H4 (cell line): ENCODE measurements around the gene FOXD4L6. TPM values are rescaled to one million over a fixed set of nuclear protein-coding genes. Genes with fewer than 3 reads are reported as not detected.
"Not testable (repeated sequence)": the region's sequence is repeated elsewhere in the genome, so short reads cannot be mapped to it uniquely, and the experiment has no call there.

ENCODE experiments used
- DNase-seq: peaks from one replicate; pipeline ENCODE4 v3.0.0-alpha.2; 2015; ENCODE audit warnings: low spot score
- total RNA-seq: library from RNA; depleted of rRNA; stranded (reverse); fragments of >200 nt; shearing (Covaris generic); gene quantifications from 2 replicates; pipeline ENCODE4 v1.2.3, GENCODE V29; 2014; rRNA removed

FOXD4L6 gene
- total RNA-seq, result 0.14 TPM in 1 of 2 replicates, not detected in the other

DNA sequence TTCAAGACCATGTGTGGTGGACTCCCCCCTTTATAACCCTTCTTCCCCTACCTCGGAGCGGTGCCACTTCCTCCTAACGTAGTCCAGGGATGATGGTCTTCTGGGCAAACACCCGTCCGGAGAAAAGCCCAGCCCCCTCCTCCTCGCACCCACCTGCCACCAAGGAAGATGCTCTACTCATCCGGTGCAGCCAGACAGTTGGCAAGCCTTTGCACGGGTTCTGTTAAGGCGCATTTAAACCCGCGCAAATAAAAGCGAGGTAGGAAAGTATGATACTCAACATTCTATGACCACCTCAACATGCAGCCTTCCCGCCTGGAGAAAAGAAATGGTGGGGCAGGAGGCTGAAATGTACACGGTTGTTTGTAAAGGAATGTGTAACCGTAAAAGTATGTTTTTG, at the start of gene FOXD4L6:
TSS of gene FOXD4L6 (minus strand) at position 101 of the 400 bp plus-strand sequence. CDS start 298 bp downstream, outside the sequence.
- DNase-seq, result not testable (repeated sequence)

DNA sequence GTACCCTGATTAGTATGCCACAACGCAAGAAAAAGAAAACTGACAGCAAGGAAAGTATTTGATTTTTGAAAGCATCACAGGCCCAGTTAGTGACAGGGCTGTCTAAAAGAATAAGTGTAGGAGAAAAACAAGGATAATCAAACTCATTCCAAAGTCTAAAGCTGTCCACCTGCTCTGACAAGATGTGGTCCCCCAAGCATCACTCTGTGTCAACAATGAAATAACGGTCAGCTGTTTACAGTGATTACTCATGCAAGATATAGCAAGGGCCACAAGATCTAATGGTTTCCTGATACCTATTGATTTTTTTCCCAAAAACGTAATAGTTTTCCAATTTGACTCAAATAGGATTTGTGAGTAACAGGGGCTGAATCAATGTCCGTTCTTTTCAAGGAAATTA, 46.5 kb upstream of the FOXD4L6 start:
- not testable (repeated sequence) for DNase-seq

DNA sequence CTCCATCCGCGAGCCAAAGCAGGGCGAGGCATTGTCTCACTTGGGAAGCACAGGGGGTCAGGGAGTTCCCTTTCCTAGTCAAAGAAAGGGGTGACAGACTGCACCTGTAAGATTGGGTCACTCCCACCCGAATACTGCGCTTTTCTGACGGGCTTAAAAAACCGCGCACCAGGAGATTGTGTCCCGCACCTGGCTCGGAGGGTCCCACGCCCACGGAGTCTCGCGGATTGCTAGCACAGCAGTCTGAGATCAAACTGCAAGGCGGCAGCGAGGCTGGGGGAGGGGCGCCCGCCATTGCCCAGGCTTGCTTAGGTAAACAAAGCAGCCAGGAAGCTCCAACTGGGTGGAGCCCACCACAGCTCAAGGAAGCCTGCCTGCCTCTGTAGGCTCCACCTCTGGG, 21.6 kb upstream of the FOXD4L6 start:
- not testable (repeated sequence) for DNase-seq

DNA sequence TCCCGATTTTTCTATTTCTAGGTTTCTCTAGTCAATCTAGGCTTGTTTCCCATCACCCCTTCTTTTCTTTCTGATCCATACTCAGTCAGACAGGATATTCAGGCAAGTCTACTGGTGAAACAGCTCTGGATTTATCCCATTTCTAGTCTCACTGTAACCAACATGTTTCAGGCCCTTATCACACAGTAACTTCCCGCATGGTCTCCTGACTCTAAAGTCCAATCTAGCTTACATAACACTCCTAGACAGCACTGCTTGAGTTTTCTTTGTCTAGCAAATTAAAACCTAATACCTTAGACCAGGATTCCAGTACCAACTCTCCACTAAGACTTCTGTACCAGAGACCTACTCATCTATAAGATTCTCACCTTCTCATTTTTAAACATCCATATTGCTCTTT, 13.4 kb upstream of the FOXD4L6 start:
- DNase-seq, result not testable (repeated sequence)

DNA sequence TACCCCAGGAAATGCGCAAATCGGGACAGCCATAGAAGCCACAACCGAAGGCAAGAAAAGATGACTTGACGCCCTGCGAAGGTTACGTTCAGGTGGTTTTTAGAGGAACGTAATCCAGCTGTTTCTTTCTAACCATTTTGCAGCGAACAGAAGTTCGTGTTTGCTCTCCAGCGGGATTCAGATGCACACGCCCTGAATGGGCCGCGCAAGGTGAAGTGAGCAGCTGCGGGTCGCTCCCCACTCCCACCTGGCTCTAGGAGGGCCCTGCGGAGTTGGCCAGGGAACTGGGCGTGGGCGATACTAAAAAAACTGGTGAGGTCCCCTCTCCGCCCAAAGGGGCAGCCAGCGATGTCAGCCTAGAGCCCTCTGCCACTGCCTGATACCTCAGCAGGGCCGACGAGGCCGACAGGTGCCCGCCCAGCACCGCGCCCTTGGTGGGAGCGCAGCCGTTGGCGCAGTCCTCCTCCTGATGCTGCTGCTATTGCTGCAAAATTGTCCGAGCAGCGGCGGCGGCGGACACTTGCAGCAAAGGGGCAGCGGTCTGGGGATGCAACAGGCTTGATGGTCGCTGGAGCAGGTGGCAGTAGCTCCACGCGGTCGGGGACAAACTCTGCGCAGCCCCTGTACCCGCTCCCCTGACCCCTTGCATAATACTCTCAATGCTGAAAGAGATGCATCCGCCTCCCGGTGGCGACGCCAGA, 1.6 kb downstream of the FOXD4L6 start:
- not testable (repeated sequence) for DNase-seq

DNA sequence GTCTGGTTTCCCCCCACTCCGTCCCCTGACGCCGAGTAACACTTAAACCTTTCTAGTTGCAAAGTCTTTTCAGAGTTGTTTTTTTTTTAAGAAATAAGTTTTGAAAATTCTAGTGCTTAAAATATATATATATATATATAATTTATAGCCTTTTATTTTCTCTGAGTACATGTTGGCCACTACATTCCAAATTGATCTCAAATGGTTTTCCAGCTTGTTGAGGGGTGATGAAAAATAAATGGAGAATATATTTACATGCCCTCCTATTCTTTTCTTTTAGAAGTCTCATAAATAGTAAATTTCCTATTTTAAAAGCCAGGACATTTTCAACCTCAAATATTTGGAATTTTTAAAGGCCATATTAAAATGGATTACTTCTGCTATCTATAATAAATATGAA, 2.5 kb downstream of the FOXD4L6 start:
- not testable (repeated sequence) for DNase-seq

DNA sequence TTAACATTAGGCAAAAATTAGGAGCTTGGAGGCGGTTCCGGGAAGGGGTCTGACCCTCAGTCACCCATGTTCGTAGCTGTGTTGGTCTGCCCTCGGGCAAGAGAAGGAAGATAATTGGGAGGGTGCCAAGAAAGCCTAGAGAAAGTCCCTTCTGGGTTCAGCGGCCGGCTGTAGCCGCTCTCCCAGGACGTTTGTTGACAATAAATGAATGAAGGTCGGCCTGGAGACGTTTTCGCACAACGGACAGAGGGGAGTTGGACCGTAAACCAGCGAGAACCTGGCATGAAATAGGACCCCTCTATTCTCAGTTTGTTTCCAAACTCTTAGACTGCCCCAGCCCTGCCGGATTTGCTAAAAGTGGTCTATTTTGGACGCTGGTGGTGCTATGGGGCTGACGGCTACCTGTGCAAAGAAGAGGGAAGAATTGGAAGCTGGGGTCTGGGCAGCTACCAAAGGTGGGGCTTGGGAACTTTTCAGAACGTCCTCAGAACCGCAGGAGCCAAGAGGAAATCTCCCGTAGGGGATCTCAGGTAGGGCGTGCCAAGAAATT, 3.3 kb downstream of the FOXD4L6 start:
- DNase-seq, result not testable (repeated sequence)

DNA sequence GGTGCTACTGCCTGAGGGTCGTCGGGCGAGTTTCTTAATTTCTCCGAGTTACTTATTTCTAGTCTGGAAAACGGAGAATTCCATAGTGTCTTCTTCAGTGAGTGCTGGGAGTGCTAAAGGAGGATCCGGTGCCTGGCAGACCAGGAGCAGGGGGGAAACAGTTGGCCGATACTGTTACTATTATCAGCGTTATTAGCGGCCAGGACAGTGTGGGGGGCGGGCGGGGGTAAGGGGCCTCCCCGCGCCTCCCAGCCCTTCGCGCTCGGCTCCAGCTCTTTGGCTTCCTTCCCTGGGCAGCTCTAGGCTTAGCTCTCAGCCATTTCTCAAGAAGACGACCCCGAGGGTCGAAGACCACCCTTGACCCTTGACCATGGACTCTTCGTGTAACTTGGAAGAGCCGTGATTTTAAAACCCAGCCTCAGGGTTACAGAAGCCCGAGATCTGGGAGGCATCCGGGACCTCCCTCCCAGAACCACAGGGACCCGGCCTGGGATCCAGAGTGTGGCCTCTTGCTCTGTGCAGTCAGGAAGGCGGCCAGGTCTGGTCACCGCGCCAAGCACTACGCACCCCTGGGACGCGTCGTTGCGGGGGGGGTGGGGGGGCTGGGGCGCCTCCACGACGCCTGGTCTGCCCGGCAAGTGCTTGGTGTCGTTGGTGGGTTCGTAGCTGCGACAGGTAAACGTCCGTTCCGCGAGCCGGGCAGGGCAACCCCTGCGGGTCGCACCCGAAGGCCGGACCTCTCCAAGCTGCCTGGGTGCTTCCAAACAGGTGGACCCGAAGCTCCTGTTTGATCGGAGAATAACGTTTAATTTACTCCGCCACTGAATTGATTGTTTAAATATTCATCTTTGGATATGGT, 4.0 kb downstream of the FOXD4L6 start:
- not testable (repeated sequence) for DNase-seq

DNA sequence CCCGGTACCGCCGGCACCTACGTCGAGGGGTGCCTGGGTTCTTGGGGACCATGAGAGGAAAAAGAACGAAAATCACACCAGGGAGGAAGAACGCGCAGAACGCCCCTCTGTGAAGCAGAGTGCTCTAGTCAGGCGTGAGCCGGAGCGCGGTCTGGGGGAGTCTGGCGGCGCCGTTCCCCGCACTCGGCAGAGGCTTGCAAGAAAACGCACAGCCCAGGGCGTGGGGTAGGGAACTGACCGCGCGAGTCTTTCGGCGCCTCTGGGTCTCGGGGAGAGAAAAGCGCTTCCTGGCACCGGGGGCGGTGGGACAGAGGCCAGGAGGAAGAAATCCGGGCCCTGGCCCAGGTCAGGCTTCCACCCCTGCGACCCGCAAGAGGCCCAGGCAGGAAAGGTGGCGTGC, 4.7 kb downstream of the FOXD4L6 start:
- not testable (repeated sequence) for DNase-seq

DNA sequence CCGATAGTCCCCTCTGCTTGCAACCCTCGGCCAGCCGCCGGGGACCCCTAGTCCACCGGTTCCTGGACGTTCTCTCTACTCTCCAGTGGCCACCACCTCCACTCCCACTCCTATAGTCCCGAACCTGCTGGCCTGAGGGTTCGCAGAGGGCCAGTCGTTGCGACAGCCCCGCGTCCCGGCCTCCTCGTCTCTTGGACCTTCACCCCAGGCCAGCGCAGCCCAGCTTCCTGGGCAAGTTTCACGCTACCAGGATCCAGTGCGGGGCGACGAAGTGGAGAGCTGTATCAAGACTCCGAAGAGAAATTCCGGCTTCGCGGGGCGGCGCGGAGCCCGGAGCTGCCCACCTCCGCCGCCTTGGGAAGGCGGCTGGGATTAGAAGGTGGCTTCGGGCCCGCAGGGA, 5.1 kb downstream of the FOXD4L6 start:
- not testable (repeated sequence) for DNase-seq

DNA sequence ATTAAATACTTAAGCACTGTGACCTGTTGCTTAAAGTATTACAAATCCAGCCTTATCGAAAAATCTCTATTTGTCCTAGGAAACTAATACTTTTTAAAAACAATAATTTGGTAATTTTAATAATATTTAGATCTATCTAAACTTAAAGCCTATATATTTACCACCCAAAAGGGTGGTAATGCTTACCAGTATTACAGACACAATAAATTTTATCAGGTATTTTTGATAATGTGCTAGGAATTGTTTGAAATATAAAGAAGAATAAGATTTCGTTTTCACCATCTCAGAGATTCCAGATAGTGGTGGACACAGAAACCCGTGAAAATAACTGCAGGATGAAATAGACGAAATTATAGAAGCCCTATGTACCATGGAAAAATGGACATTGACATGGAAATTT, 7.8 kb downstream of the FOXD4L6 start:
- DNase-seq, result not testable (repeated sequence)

DNA sequence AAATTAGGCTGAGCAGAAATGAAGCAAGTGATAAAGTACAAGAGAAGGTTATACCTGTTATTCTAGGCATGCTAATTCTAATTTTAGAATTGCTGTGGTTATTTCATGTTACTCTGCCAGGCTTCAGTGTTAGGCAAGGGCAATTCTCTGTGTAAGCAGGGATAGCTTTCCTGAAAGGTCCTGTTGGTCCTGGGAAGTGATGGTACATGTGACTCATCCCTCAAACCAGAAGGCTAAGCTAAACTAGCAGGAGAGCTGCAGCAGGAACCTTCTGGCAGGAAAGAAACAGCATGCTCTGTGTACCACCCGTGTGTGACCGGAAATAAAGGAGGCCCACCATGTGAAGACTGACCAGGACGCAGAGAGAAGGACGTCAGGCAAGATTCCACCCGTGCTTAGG, 8.8 kb downstream of the FOXD4L6 start:
- DNase-seq, result not testable (repeated sequence)

DNA sequence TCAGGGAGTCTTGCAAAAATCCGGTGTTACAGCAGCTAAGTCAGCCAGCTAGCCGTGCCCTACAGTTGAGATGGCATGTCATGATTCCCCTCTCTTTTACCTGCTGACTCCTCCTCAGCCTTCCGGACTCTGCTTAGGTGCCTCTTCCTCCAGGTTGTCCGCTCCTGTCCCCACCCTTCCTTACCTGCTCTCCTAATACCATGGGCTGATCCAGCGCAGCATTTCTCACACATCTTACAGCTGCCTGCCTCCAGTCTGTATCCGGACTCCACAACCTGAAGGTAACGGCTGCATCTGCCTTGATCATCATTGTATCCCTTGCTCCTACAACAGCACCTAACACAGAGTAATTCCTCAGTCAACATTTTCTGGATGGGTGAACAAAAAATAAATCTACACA, 9.2 kb downstream of the FOXD4L6 start:
- not testable (repeated sequence) for DNase-seq

DNA sequence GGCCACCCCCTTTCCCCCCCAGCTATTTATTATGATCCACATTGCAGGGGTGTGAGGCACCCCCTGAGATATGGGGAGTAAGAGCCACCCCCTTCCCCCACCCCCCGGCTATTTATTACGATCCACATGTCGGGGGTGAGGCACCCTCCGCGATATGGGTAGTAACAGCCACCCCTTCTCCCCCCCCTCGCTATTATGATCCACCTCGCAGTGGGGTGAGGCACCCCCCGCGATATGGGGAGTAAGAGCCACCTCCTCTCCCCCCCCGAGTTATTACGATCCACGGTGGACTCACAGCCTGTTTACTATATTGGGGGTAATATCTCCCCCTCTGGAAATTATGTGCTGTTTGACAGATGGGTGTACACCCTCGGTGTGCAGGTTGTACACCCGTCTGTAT, 15.1 kb downstream of the FOXD4L6 start:
- not testable (repeated sequence) for DNase-seq

DNA sequence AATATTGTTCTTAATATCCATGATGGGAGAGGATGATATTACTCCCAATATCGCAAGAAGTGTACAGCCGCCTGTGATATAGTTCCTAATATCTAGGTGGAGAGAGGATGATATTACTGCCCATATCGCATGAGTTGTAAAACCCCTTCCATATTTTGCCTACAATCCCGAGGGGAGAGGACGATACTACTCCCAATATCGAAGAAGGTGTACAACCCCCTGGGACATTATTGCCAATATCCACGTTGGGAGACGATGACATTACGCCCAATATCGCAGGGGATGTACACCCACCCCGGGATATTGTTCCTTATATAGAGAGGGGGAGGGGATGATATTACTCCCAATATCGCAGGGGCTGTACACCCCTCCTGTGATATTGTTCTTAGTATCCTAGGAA, 17.1 kb downstream of the FOXD4L6 start:
- not testable (repeated sequence) for DNase-seq

DNA sequence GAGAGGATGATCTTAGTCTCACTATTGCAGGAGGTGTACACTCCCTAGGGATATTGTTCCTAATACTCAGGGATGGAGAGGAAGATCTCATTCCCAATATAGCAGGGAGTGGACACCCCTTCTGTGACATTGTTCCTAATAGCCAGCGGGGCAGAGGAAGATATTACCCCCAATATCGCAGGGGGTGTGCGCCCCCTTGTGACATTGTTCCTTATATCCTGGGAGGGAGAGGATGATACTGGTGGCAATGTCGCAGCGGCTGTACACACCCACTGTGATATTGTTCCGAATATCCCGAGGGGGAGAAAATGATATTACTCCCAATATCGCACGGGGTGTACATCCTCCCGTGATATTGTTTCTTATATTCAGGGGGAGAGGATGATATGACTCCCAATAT, 17.6 kb downstream of the FOXD4L6 start:
- not testable (repeated sequence) for DNase-seq

DNA sequence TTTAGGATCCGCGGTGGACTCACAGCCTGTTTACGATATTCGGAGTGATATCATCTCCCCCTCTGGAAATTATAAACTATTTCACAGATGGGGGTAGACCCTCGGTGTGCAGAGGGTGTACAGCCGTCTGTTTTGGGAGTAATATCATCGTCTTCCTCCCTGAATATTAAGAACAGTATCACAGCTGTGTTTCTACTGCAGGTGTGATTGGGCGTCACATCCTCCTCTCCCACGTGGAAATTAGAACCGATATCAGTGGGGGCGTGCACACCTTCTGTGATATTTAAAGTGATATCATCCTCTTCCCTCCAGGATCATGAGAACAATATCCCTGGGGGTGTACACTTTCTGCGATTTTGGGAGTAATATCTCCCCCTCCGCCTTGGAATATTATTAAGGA, 19.2 kb downstream of the FOXD4L6 start:
- not testable (repeated sequence) for DNase-seq

DNA sequence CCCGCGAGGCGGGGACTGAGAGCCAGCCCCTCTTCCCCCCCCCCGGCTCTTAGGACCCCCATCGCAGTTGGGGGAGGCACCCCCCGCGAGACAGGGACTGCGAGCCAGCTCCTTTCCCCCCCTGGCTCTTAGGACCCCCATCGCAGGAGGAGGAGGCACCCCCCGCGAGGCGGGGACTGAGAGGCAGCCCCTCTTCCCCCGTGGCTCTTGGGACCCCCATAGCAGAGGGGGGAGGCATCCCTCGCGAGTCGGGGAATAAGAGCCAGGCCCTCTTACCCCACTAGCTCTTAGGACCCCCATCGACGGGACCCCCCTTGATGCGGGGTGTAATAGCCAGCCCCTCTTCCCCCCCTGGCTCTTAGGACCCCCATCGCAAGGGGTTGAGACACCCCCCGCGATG, 19.7 kb downstream of the FOXD4L6 start:
- DNase-seq, result not testable (repeated sequence)

DNA sequence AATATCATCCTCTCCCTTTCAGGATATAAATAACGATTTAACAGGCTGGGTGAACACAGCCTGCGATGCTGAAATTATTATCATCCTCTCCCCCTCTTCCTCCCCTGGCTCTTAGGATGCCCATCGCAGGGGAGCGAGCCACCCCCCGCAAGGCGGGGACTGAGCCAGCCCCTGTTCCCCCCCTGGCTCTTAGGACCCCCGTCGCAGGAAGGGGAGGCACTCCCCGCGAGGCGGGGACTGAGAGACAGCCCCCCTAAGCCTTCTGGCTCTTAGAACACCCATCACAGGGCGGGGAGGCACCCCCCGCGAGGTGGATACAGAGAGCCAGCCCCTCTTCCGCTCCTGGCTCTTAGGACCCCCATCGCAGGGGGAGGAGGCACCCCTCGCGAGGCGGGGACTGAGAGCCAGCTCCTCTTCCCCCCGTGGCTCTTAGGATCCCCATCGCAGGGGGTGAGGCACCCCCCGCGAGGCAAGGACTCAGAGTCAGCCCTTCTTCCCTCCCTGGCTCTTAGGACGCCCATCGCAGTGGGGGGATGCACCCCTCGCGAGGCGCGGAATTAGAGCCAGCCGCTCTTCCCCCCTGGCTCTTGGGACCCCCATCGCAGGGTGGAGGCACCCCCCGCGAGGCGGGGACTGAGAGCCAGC, 21.9 kb downstream of the FOXD4L6 start:
- not testable (repeated sequence) for DNase-seq

DNA sequence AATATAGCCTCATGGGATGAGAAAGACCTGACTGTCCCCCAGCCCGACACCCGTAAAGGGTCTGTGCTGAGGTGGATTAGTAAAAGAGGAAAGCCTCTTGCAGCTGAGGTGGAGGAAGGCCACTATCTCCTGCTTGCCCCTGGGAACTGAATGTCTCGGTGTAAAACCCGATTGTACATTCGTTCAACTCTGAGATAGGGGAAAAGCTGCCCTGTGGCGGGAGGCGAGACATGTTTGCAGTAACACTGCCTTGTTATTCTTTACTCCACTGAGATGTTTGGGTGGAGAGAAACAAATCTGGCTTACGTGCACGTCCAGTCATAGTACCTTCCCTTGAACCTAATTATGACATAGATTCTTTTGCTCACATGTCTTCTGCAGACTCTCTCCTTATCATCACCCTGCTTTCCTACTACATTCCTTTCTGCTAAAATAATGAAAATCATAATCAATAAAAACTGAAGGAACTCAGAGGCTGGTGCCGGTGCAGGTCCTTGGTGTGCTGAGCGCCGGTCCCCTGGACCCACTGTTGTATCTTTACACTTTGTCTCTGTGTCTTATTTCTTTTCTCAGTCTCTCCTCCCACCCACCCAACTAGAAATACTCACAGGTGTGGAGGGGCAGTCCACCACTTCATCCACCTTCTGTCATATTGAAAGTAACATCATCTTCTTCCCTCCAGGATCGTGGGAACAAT, 22.8 kb downstream of the FOXD4L6 start:
- not testable (repeated sequence) for DNase-seq

DNA sequence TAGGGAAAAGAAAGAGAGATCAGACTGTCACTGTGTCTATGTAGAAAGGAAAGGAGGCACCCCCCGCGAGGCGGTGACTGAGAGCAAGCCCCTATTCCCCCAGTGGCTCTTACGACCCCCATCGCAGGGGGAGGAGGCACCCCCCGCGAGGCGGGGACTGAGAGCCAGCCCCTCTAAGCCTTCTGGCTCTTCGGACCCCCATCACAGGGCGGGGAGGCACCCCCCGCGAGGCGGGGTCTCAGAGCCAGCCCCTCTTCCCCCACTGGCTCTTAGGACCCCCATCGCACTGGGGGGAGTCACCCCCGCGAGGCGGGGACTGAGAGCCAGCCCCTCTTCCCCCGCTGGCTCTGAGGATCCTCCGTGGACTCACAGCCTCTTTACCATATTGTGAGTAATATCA, 23.9 kb downstream of the FOXD4L6 start:
- DNase-seq, result not testable (repeated sequence)
